Aorta (tissue), 5 donors: Measurements from ENCODE around the gene NTM. TPM values are rescaled to one million over a fixed set of nuclear protein-coding genes. Genes with fewer than 3 reads are reported as not detected.

Source experiments
- ATAC-seq: fragments of 200-7000 bp; cut with Tn5 transposase; one replicate; pipeline ENCODE4 v1.9.1; 2022; ENCODE audit warnings: moderate library complexity; ENCODE audit not compliant: low FRiP score
- DNase-seq, 2 donors: peaks; one replicate each; pipeline ENCODE4 v3.0.0-alpha.2; 2020
- H3K27ac ChIP-seq, 2 donors: one replicate each; pipeline ENCODE4 v1.5.1; 2013; ENCODE audit warnings: low read length in 2 of 2, mild to moderate bottlenecking in 2 of 2, moderate library complexity in 2 of 2, control low read depth in 1 of 2, inconsistent platforms in 1 of 2, low read depth in 1 of 2
- H3K27me3 ChIP-seq, 2 donors: one replicate each; pipeline ENCODE4 v1.6.1; 2013; ENCODE audit warnings: control low read depth in 1 of 2, low read length in 1 of 2, mild to moderate bottlenecking in 1 of 2, moderate library complexity in 1 of 2; ENCODE audit not compliant: insufficient read depth in 2 of 2, control insufficient read depth in 1 of 2
- H3K36me3 ChIP-seq, 2 donors: one replicate each; pipeline ENCODE4 v1.6.1; 2013; ENCODE audit warnings: control low read depth in 1 of 2, low read length in 1 of 2, mild to moderate bottlenecking in 1 of 2; ENCODE audit not compliant: insufficient read depth in 2 of 2, control insufficient read depth in 1 of 2
- H3K4me1 ChIP-seq, 2 donors: one replicate each; pipeline ENCODE4 v1.6.1; 2013; ENCODE audit warnings: low read length in 2 of 2, control low read depth in 1 of 2, mild to moderate bottlenecking in 1 of 2, moderate library complexity in 1 of 2; ENCODE audit not compliant: insufficient read depth in 2 of 2, control insufficient read depth in 1 of 2
- H3K4me3 ChIP-seq, 2 donors: one replicate each; pipeline ENCODE4 v1.5.1; 2013; ENCODE audit warnings: low read length in 2 of 2, control low read depth in 1 of 2, mild to moderate bottlenecking in 1 of 2
- H3K9me3 ChIP-seq: one replicate; pipeline ENCODE4 v1.6.1; 2013; ENCODE audit warnings: mild to moderate bottlenecking, low read length; ENCODE audit not compliant: control insufficient read depth
- WGBS, 2 donors: extraction: QIAGEN DNeasy Blood & Tissue Kit; methylation state at CpG; one replicate each; pipeline ENCODE4 v1.1.7; 2013; 5-methylcytosine and 5-hydroxymethylcytosine counted together
- intact Hi-C, 2 donors: fragments of 100-400 bp; cut with DNase I; formaldehyde crosslinking; loops; one replicate each; pipeline versions ENCODE4 v1.14.2 to v1.15.0; 2022
- polyA plus RNA-seq, 2 donors: library from polyadenylated mRNA; stranded (reverse); fragments of 200-250 nt; gene quantifications; one replicate each; pipeline ENCODE4 v1.2.3, GENCODE V29; 2013
- total RNA-seq, 2 donors: library from RNA; stranded (reverse); fragmentation: NEBNext Ultra II Directional; extraction: Animal tissue kit (Norgen Biotek cat#: 25700); gene quantifications; one replicate each; pipeline ENCODE4 v1.2.1, GENCODE V29; 2021
- donor health status: healthy with polysubstance abuse.
- donor health status: Bipolar disorder and iron deficiency.
- donor health status: DM: no; HTN: no; CAD: no.
- donor health status: DM: no; HTN: no; CAD: no.
- donor health status: DM: yes; HTN: yes; CAD: no.

The NTM gene
- total and polyA plus RNA-seq, 4 donors: 0.28 to 5.3 (median 1.9) TPM; not detected in 1

- 50 to 51% methylated on average over 3 of the region's 3 CpGs for WGBS, 2 donors
These were observed 441.0 kb downstream of the NTM start for GRCh38 chr11:131811383-131811782.

GRCh38 chr11:131814108-131814507, 443.7 kb downstream of the NTM start:
- Histone ChIP-seq H3K4me3 (no peak overlapping the region), H3K27me3 (no peaks in the 10 kb centered on the region), H3K4me1 (no peaks in the 10 kb centered on the region), H3K27ac (no peak overlapping the region), H3K36me3 (no peaks in the 10 kb centered on the region), H3K9me3 (no peaks in the 10 kb centered on the region)
- intact Hi-C loops: no loop called here
- DNase-seq: no peak
- ATAC-seq: no peak
- WGBS, 2 donors: 60 to 69% methylated on average over 4 of the region's 4 CpGs

More at GRCh38 chr11:131811383-131811782, 441.0 kb downstream of the NTM start:
- no peaks in the 10 kb centered on the region for H3K9me3 ChIP-seq
- H3K4me1 ChIP-seq: no peaks in the 10 kb centered on the region
- no peak for DNase-seq
- H3K27me3 ChIP-seq: no peaks in the 10 kb centered on the region
- ATAC-seq: no peak
- intact Hi-C loops: no loop called here
- no peak overlapping the region for H3K4me3 ChIP-seq
- no peak overlapping the region for H3K27ac ChIP-seq
- no peaks in the 10 kb centered on the region for H3K36me3 ChIP-seq

GRCh38 chr11:131815590-131815989, 445.2 kb downstream of the NTM start:
- 19 to 31% methylated on average over 11 of the region's 11 CpGs for WGBS, 2 donors
- DNase-seq (no peak), ATAC-seq (no peak)
- Histone ChIP-seq H3K4me1 (no peaks in the 10 kb centered on the region), H3K36me3 (no peaks in the 10 kb centered on the region), H3K4me3 (no peak overlapping the region), H3K27ac (no peak overlapping the region), H3K9me3 (no peaks in the 10 kb centered on the region), H3K27me3 (no peaks in the 10 kb centered on the region)
- intact Hi-C loops: no loop called here

- Histone ChIP-seq H3K9me3 (no peaks in the 10 kb centered on the region), H3K4me3 (no peak overlapping the region), H3K4me1 (no peaks in the 10 kb centered on the region), H3K27me3 (no peaks in the 10 kb centered on the region), H3K27ac (no peak overlapping the region), H3K36me3 (no peaks in the 10 kb centered on the region)
- no peak for DNase-seq
- WGBS, 2 donors: 88% methylated on average over 5 of the region's 5 CpGs
- intact Hi-C loops: no loop called here
- no peak for ATAC-seq
These were observed 445.6 kb downstream of the NTM start for GRCh38 chr11:131816051-131816450.

- peaks cover 0 to 2% of the 10 kb centered on the region in 2 donors for H3K27me3 ChIP-seq
- no peaks in the 10 kb centered on the region for H3K36me3 ChIP-seq
- H3K9me3 ChIP-seq: no peaks in the 10 kb centered on the region
- DNase-seq: no peak
- WGBS, 2 donors: 83% methylated on average over 6 of the region's 6 CpGs
- intact Hi-C loops: no loop called here
- no peak for ATAC-seq
- H3K27ac ChIP-seq: no peak overlapping the region
- no peak overlapping the region for H3K4me3 ChIP-seq
- H3K4me1 ChIP-seq: no peaks in the 10 kb centered on the region
These were observed 447.3 kb downstream of the NTM start for GRCh38 chr11:131817687-131818188.

GRCh38 chr11:131819865-131820264, 449.4 kb downstream of the NTM start:
- WGBS, 2 donors: 84 to 89% methylated on average over 10 of the region's 10 CpGs
- H3K27me3 ChIP-seq: peaks cover 0 to 2% of the 10 kb centered on the region in 2 donors
- H3K4me1 ChIP-seq: no peaks in the 10 kb centered on the region
- no peaks in the 10 kb centered on the region for H3K36me3 ChIP-seq
- H3K27ac ChIP-seq: no peak overlapping the region
- DNase-seq: no peak
- H3K9me3 ChIP-seq: no peaks in the 10 kb centered on the region
- intact Hi-C loops: no loop called here
- no peak overlapping the region for H3K4me3 ChIP-seq
- no peak for ATAC-seq

- H3K27ac ChIP-seq: no peak overlapping the region
- WGBS, 2 donors: 15 to 18% methylated on average over 6 of the region's 6 CpGs
- no peaks in the 10 kb centered on the region for H3K9me3 ChIP-seq
- H3K36me3 ChIP-seq: no peaks in the 10 kb centered on the region
- H3K4me1 ChIP-seq: no peaks in the 10 kb centered on the region
- DNase-seq (no peak), ATAC-seq (no peak)
- intact Hi-C loops: no loop called here
- H3K27me3 ChIP-seq: peaks cover 0 to 2% of the 10 kb centered on the region in 2 donors
- H3K4me3 ChIP-seq: no peak overlapping the region
These were observed 452.1 kb downstream of the NTM start for GRCh38 chr11:131822506-131822905.

GRCh38 chr11:131823772-131824171, 453.4 kb downstream of the NTM start:
- 74 to 77% methylated on average over 2 of the region's 2 CpGs for WGBS, 2 donors
- H3K4me1 ChIP-seq: no peaks in the 10 kb centered on the region

GRCh38 chr11:131824771-131825170, 454.4 kb downstream of the NTM start:
- DNase-seq (no peak), ATAC-seq (peak; percentile 57)
- peaks cover 0 to 2% of the 10 kb centered on the region in 2 donors for H3K27me3 ChIP-seq
- no peak overlapping the region for H3K27ac ChIP-seq
- 71 to 80% methylated on average over 3 of the region's 3 CpGs for WGBS, 2 donors
- H3K4me1 ChIP-seq: no peaks in the 10 kb centered on the region
- no peaks in the 10 kb centered on the region for H3K36me3 ChIP-seq
- H3K4me3 ChIP-seq: no peak overlapping the region
- no peaks in the 10 kb centered on the region for H3K9me3 ChIP-seq
- intact Hi-C loops: no loop called here

More at GRCh38 chr11:131823772-131824171, 453.4 kb downstream of the NTM start:
- no peaks in the 10 kb centered on the region for H3K9me3 ChIP-seq
- H3K4me3 ChIP-seq: no peak overlapping the region
- no peak for DNase-seq
- H3K27me3 ChIP-seq: peaks cover 0 to 2% of the 10 kb centered on the region in 2 donors
- ATAC-seq: no peak
- H3K36me3 ChIP-seq: no peaks in the 10 kb centered on the region
- intact Hi-C loops: no loop called here
- no peak overlapping the region for H3K27ac ChIP-seq
